ENCODE measurements around the gene CAP2. TPM values are rescaled to one million over a fixed set of nuclear protein-coding genes. Genes with fewer than 3 reads are reported as not detected.

The CAP2 gene
- total RNA-seq, 1 experiment from 2014 or later: 37.0 TPM

Other genes starting within 250 kb of the CAP2 start
- 23.0 TPM for gene RBM24, start 112.2 kb upstream of the CAP2 start, total RNA-seq (2021; ENCODE audit: unreplicated experiment)
- gene FAM8A1, start 206.7 kb downstream of the CAP2 start, total RNA-seq (2021; ENCODE audit: unreplicated experiment): 9.3 TPM